ENCODE results near the gene HSPH1.

The HSPH1 gene

DNA sequence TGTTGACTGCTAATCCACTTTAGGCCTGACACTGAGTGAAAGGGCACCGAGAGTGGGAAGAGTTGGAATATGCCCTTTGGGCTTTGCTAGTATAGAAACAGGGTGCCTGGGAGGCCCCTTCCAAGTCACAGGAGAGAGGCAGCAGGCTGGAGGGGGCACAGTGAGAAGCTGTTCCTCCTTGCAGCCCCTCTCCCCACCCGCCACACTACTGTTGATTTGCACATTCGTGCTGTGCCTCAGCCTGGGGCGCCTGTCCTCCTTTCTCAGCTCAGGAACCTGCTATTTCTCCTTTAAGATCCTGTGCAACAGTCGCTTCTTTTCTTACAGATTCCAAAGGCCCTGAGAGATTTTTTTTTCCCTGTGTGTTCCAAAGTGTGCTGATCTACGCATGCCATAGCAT lies 35.3 kb upstream of the HSPH1 start:
- TF ChIP-seq SNAI2 (CRISPR knock-in tag; IDR thresholded peaks at IDR 0.05) (no peak), ZC3H10 (CRISPR knock-in tag; IDR thresholded peaks at IDR 0.05) (no peak), TCF4 (CRISPR knock-in tag; IDR thresholded peaks at IDR 0.05; ENCODE audit: borderline replicate concordance) (no peak), ESRRG (CRISPR knock-in tag; IDR thresholded peaks at IDR 0.05) (no peak), RARB (CRISPR knock-in tag; IDR thresholded peaks at IDR 0.05) (no peak), OSR1 (CRISPR knock-in tag; IDR thresholded peaks at IDR 0.05) (no peak), ZNF70 (CRISPR knock-in tag; IDR thresholded peaks at IDR 0.05) (no peak), ISL1 (CRISPR knock-in tag; IDR thresholded peaks at IDR 0.05) (no peak), ZNF8 (CRISPR knock-in tag; IDR thresholded peaks at IDR 0.05) (no peak), CSDC2 (CRISPR knock-in tag; IDR thresholded peaks at IDR 0.05) (no peak), CREB5 (CRISPR knock-in tag; IDR thresholded peaks at IDR 0.05; ENCODE audit: low read depth) (no peak), GLIS3 (CRISPR knock-in tag; IDR thresholded peaks at IDR 0.05) (no peak), PPARA (CRISPR knock-in tag; IDR thresholded peaks at IDR 0.05; ENCODE audit: borderline replicate concordance) (no peak), POU6F1 (CRISPR knock-in tag; IDR thresholded peaks at IDR 0.05; ENCODE audit: borderline replicate concordance, low read depth) (no peak), CSRNP3 (CRISPR knock-in tag; IDR thresholded peaks at IDR 0.05) (no peak), ZNF565 (CRISPR knock-in tag; conservative IDR thresholded peaks at IDR 0.05; ENCODE audit: low read depth) (no peak), ZFP30 (CRISPR knock-in tag; IDR thresholded peaks at IDR 0.05) (no peak), ZFP3 (CRISPR knock-in tag; IDR thresholded peaks at IDR 0.05) (no peak)
- TF ChIP-seq, protein P1, sequence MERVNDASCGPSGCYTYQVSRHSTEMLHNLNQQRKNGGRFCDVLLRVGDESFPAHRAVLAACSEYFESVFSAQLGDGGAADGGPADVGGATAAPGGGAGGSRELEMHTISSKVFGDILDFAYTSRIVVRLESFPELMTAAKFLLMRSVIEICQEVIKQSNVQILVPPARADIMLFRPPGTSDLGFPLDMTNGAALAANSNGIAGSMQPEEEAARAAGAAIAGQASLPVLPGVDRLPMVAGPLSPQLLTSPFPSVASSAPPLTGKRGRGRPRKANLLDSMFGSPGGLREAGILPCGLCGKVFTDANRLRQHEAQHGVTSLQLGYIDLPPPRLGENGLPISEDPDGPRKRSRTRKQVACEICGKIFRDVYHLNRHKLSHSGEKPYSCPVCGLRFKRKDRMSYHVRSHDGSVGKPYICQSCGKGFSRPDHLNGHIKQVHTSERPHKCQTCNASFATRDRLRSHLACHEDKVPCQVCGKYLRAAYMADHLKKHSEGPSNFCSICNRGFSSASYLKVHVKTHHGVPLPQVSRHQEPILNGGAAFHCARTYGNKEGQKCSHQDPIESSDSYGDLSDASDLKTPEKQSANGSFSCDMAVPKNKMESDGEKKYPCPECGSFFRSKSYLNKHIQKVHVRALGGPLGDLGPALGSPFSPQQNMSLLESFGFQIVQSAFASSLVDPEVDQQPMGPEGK (CRISPR knock-in tag; IDR thresholded peaks at IDR 0.05; ENCODE audit: borderline replicate concordance) = no peak
- TF ChIP-seq, protein P2, sequence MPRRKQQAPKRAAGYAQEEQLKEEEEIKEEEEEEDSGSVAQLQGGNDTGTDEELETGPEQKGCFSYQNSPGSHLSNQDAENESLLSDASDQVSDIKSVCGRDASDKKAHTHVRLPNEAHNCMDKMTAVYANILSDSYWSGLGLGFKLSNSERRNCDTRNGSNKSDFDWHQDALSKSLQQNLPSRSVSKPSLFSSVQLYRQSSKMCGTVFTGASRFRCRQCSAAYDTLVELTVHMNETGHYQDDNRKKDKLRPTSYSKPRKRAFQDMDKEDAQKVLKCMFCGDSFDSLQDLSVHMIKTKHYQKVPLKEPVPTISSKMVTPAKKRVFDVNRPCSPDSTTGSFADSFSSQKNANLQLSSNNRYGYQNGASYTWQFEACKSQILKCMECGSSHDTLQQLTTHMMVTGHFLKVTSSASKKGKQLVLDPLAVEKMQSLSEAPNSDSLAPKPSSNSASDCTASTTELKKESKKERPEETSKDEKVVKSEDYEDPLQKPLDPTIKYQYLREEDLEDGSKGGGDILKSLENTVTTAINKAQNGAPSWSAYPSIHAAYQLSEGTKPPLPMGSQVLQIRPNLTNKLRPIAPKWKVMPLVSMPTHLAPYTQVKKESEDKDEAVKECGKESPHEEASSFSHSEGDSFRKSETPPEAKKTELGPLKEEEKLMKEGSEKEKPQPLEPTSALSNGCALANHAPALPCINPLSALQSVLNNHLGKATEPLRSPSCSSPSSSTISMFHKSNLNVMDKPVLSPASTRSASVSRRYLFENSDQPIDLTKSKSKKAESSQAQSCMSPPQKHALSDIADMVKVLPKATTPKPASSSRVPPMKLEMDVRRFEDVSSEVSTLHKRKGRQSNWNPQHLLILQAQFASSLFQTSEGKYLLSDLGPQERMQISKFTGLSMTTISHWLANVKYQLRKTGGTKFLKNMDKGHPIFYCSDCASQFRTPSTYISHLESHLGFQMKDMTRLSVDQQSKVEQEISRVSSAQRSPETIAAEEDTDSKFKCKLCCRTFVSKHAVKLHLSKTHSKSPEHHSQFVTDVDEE (CRISPR knock-in tag; IDR thresholded peaks at IDR 0.05) = no peak
- no peak for ATAC-seq

DNA sequence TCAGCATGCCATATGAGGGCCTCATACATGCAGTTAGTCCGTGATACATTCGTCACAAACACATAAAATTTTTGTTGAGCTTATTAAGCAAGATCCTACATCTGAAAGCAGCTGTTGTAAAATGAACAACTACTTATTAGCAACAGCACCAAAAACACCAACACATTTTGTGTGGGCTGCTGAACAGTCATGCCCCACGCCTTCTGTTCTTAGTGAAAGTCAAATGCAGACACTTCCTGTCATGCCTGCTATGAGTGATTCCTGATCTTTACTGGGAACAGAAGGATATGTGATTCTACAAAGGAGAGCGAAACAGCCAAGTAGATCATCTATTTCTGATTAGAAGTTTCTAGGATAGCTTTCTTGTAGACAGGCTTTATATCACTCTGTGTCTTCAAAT lies 33.9 kb upstream of the HSPH1 start:
- no peak for ATAC-seq

More for the DNA sequence above, 33.9 kb upstream of the HSPH1 start:
- TF ChIP-seq SNAI2 (CRISPR knock-in tag; IDR thresholded peaks at IDR 0.05) (no peak), POU6F1 (CRISPR knock-in tag; IDR thresholded peaks at IDR 0.05; ENCODE audit: borderline replicate concordance, low read depth) (no peak), ZNF565 (CRISPR knock-in tag; conservative IDR thresholded peaks at IDR 0.05; ENCODE audit: low read depth) (no peak), ZC3H10 (CRISPR knock-in tag; IDR thresholded peaks at IDR 0.05) (no peak), ESRRG (CRISPR knock-in tag; IDR thresholded peaks at IDR 0.05) (no peak), BACH2 (CRISPR knock-in tag; IDR thresholded peaks at IDR 0.05; ENCODE audit: borderline replicate concordance) (no peak), ZNF70 (CRISPR knock-in tag; IDR thresholded peaks at IDR 0.05) (no peak), CREB5 (CRISPR knock-in tag; IDR thresholded peaks at IDR 0.05; ENCODE audit: low read depth) (no peak), CSDC2 (CRISPR knock-in tag; IDR thresholded peaks at IDR 0.05) (no peak)

Measured in SK-N-SH treated with all-trans-retinoic acid at 6 μM for 48 hours (cell line).